Parathyroid adenoma (tissue), 2 donors: ENCODE measurements around the gene CXorf51A.
"Not testable (repeated sequence)": the region's sequence is repeated elsewhere in the genome, so short reads cannot be mapped to it uniquely, and the experiment has no call there.

Experiments used
- H2AFZ ChIP-seq: fragments of 300-600 bp; sonication (generic); one replicate; pipeline ENCODE4 v1.7.0; 2017; ENCODE audit warnings: antibody characterized with exemption, mild to moderate bottlenecking
- H3K27ac ChIP-seq: fragments of 300-600 bp; sonication (generic); one replicate; pipeline ENCODE4 v1.7.0; 2017
- H3K27me3 ChIP-seq: fragments of 300-600 bp; sonication (generic); one replicate; pipeline ENCODE4 v1.7.0; 2017; ENCODE audit warnings: low read length; ENCODE audit not compliant: control insufficient read depth, insufficient read depth
- H3K36me3 ChIP-seq: fragments of 300-600 bp; sonication (generic); one replicate; pipeline ENCODE4 v1.7.0; 2017; ENCODE audit warnings: low read length; ENCODE audit not compliant: control insufficient read depth, insufficient read depth
- H3K4me1 ChIP-seq: fragments of 300-600 bp; sonication (generic); one replicate; pipeline ENCODE4 v1.7.0; 2017; ENCODE audit warnings: control low read depth
- H3K4me2 ChIP-seq: fragments of 300-600 bp; sonication (generic); one replicate; pipeline ENCODE4 v1.7.0; 2017; ENCODE audit warnings: low read length
- H3K4me3 ChIP-seq: fragments of 300-600 bp; sonication (generic); one replicate; pipeline ENCODE4 v1.7.0; 2017; ENCODE audit warnings: low read depth, low read length
- H3K79me2 ChIP-seq: fragments of 300-600 bp; sonication (generic); one replicate; pipeline ENCODE4 v1.7.0; 2017; ENCODE audit warnings: control low read depth
- H3K9ac ChIP-seq: fragments of 300-600 bp; sonication (generic); one replicate; pipeline ENCODE4 v1.7.0; 2017; ENCODE audit warnings: mild to moderate bottlenecking
- H3K9me3 ChIP-seq: fragments of 300-600 bp; sonication (generic); one replicate; pipeline ENCODE4 v1.7.0; 2017; ENCODE audit warnings: low read length; ENCODE audit not compliant: control insufficient read depth
- CTCF ChIP-seq: fragments of 300-600 bp; sonication (generic); IDR thresholded peaks from one replicate; pipeline ENCODE4 v1.7.0; 2017; ENCODE audit warnings: antibody characterized with exemption, mild to moderate bottlenecking
- donor health status: primary hyperparathyroidism.

Gene CXorf51A

GRCh38 chrX:146814644-146815043 is at the start of gene CXorf51A:
Gene CXorf51A, minus strand, starts transcription at chrX:146814744. Its CDS starts 21 bp downstream, at chrX:146814723.
- not testable (repeated sequence) for H3K79me2 ChIP-seq, H3K9me3 ChIP-seq, H3K9ac ChIP-seq, H3K4me2 ChIP-seq, H2AFZ ChIP-seq, H3K4me1 ChIP-seq, H3K4me3 ChIP-seq, H3K36me3 ChIP-seq, H3K27ac ChIP-seq, H3K27me3 ChIP-seq

DNA sequence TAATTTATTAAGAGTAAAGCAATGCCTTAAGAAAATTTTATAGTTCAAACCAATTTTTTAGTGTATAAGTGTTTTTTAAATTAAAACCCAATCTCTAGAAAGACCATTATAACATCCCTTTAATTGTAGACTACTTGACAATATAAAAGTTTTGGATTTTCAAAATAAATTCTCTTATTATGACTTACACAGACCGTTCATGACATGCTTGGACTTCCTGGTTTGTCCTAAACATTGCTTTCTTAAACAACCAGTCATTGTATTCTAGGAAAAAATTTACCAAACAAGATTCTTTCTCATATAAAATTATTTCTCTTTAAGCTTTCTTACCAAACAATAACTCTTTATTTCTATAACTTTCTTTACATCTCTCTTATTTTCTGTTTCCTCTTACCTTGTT is 49.0 kb upstream of the CXorf51A start:
- Histone ChIP-seq H2AFZ (no peak overlapping the region), H3K79me2 (no peaks in the 10 kb centered on the region), H3K4me1 (no peaks in the 10 kb centered on the region), H3K4me2 (no peak overlapping the region), H3K4me3 (no peak overlapping the region), H3K27ac (no peak overlapping the region), H3K9ac (no peak overlapping the region), H3K9me3 (no peaks in the 10 kb centered on the region), H3K27me3 (no peaks in the 10 kb centered on the region), H3K36me3 (no peaks in the 10 kb centered on the region)
- TF ChIP-seq CTCF: no peak

DNA sequence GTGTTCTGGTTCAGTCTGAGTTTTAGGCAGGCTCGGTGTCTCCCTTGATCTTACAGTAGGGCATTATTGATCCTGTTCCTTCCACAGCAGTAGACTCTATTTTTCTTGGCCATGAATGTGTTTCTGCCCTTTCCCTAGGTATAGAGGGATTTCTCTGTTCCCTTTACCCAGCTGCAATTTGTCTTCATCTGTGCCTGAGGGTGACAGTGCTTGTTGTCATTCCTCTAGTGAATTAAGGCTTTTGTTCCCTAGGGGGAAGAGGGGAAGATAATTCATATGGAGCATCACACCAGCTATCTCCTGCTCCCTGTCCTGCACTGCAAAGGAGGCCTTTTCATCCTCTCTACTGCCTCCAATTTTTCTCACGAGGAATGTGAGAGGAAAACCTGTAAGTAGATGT is 39.7 kb upstream of the CXorf51A start:
- Histone ChIP-seq H3K27ac (no peak overlapping the region), H3K79me2 (no peaks in the 10 kb centered on the region), H3K4me1 (no peaks in the 10 kb centered on the region), H3K4me2 (no peak overlapping the region), H3K9me3 (no peaks in the 10 kb centered on the region), H3K9ac (no peak overlapping the region), H3K4me3 (no peak overlapping the region), H3K36me3 (no peaks in the 10 kb centered on the region), H3K27me3 (no peaks in the 10 kb centered on the region), H2AFZ (no peak overlapping the region)
- no peak for TF ChIP-seq CTCF

- Histone ChIP-seq H3K79me2 (no peaks in the 10 kb centered on the region), H2AFZ (no peak overlapping the region), H3K27ac (no peak overlapping the region), H3K4me1 (no peaks in the 10 kb centered on the region), H3K9ac (no peak overlapping the region), H3K27me3 (no peaks in the 10 kb centered on the region), H3K4me2 (no peak overlapping the region), H3K4me3 (no peak overlapping the region), H3K9me3 (no peaks in the 10 kb centered on the region), H3K36me3 (no peaks in the 10 kb centered on the region)
- no peak for TF ChIP-seq CTCF
Observed at GRCh38 chrX:146831994-146832393, 17.4 kb upstream of the CXorf51A start.

GRCh38 chrX:146809471-146809870 is 5.1 kb downstream of the CXorf51A start, which contains the start of gene CXorf51B:
Gene CXorf51B, plus strand, starts transcription at chrX:146809771. Its CDS starts 21 bp downstream, at chrX:146809792.
- not testable (repeated sequence) for H2AFZ ChIP-seq, H3K4me2 ChIP-seq, H3K9me3 ChIP-seq, H3K9ac ChIP-seq, H3K36me3 ChIP-seq, H3K79me2 ChIP-seq, H3K4me3 ChIP-seq, H3K27me3 ChIP-seq, H3K4me1 ChIP-seq, H3K27ac ChIP-seq
